NCI-H1436 treated with DMSO at 0.1 percent for 48 hours (cell line): ENCODE data around the gene SIVA1.

Experiments
- DNase-seq: peaks from one replicate; lab custom pipeline; 2025; lab: John Stamatoyannopoulos, UW

Gene SIVA1

DNA sequence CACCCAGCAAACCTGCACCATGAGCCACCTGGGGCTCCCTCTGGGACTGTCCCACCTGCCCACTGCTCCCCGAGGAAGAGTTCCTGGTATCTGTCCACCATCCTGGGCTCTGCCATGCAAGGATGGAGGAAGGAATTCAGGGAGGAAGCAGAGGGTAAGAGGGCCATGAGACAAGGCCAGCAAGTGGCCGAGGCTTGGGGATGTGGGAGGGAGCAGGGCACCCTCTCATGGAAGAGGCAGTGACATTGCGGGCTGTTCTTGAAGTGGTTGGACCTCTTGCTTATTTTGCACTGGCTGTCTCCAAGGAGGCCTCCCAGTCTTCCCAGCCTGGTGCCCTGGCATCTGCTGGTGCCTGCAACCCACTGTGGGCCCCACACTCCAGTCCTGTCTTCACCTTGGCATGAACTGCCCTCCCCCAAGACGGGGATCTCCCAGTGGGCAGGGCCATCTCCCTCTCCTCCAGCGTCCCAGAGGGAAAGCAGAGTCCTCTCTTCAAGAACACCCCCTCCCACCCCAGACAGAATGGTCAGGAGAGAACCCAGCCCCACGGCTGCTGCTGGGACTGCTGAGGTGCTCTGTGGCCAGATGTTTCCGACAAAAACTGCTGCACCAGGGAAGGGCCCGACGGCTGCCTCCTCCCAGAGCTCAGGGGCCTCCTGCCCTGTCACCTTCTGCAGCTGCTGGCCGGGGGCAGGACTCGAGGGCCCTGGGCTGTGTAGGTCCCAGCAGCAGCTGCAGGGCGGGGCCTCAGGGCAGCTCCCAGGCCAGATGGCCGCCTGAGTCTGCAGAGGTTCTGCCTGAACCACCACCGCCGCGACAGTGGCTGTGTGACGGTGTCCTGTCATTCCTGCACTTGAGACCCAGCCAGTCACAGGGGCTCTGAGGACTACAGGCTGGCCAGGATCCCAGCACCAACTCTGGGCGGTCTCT lies 44.4 kb downstream of the SIVA1 start:
- DNase-seq: no peak

DNA sequence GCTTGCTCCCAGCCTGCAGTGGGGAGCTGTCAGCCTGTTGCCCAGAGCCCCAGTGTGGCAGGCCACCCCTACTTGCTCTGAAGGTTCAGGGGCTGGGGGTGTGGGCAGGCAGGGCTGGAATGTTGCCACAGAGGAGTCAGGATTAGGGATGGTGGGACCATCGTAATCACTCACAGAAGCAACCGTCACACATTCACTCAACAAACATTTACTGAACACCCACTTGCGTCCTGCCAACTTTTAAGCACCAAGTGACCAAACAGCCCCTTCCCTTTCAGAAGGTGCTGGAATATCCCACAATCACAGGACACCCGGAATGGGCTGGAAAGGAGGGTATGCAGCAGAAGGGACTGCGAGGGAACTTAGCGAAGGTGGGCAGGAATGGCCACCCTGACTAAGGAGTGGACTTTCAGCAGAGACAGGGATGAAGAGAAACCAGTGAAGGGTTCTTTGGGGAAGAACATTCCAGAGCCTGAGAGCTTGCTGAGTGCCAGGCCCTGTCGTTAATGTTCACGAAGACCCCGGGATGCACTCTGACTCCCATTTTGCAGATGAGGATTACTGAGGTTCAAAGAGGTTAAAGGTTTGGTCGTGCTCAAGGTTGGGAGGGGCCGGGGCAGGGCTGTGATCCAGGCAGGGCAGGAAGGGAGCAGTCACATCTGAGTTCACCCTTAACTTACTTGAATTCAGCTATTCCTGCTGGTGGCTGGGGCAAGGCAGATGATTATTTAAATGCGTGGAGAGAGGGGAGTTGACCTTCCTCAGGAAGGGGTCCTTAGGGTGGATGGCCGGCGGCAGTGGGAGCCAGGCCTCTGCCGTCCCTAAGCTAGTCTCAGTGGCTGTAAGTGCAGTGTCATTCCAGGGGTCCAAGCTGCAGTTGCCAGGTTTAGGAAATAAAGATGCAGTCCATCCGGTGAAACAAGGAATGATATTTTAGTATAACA lies 45.6 kb downstream of the SIVA1 start:
- no peak for DNase-seq

DNA sequence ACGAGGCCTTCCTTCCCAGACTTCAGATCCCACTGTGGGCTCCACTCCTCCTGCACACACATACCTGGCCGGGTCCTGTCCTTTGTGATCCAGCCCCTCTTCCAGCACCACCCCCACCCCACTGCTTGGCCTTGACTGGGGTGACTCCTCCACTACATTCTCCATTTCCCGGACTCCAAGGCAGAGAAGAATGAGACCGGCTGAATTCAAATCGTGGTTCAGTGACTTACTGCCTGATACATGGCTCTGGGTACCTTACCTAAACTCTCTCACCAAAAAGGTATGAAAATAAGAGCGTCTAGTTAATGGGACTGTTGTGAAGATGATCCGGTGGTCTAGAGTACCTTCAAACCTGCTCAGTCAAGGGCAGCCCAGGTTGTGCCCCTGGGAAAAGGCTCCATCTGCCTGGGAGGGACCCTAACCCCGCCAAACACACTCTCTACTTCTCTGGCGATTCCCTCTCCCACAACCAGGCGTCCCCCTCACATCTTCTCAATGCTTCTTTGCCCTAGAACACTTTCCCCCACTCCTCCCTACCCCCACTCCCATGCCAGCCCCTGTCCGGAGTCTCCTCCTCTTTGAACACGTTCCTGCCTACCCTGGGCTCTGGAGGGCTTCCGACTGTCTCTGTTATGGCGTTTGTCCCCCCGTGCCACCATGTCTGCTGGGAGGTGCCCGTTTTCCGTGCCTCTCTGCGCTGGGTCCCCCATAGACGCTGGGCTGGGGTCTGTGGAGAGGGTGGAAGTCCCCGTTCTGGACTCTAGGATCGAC lies 46.5 kb downstream of the SIVA1 start:
- no peak for DNase-seq

DNA sequence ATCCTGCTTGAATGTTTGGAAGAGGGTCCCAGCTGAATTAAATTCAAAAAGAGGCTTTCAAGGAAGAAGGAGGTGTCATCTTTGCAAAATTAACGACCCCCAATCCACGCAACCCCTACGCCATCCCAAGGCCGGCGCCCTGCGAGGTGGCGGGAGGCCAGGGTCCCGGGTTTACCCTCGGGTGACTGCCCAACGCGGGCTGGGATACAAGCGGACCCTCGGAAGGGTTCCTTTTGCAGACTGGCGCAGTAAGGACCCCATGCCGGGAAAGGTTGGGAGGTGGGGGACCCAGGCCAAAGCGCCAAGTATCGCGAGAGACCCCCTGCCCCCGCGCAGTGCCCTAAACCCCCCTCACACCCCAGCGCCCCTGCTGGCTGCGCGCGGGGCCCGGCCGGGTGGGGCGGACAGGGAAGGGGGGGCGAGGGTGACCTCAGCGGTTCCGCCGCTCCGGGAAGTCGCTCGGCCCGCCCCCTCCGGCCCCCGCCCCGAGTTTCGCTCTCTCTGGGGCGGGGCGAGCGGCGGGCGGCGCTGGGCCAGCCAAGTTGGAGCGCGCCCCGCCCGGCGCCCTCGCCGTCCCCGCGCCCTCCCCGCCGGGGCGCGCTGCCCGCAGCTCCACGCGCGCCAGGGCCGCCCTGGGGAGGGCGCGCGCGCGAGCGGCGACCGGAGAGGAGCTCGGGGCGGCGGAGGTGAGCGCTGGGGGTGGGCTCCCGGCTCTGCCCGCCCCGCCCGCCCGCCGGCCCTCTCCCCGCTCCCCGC lies 47.2 kb downstream of the SIVA1 start:
- no peak for DNase-seq

DNA sequence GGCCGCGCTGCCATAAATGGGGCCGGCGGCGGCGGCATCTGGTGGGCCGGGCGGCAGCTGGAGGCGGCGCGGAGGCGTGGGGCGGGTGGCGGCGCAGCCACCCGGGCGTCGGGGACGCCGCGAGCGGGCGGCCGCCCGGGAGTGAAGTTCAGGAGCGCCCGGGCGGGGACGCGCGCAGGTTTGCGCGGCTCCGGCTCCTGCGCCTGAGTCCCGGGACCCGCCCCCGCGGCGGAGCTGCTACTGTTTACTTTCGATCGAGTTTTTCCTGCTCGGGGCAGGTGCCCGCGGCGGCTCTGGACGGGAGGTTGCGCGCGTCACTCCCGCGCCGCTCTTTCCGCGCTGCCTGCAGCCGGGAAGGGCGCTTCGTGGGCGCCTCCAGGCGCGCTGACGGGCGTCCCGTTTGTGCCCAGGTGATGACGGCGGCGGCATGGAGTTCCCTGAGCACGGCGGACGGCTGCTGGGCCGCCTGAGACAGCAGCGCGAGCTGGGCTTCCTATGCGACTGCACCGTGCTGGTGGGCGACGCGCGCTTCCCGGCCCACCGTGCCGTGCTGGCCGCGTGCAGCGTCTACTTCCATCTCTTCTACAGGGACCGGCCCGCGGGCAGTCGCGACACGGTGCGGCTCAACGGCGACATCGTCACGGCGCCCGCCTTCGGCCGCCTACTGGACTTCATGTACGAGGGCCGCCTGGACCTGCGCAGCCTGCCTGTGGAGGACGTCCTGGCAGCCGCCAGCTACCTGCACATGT lies 48.0 kb downstream of the SIVA1 start, which contains the start of gene ZBTB42:
Gene ZBTB42, plus strand, starts transcription at position 331 of the 749 bp plus-strand sequence. Its CDS starts 97 bp downstream, at position 428.
- DNase-seq: no peak

DNA sequence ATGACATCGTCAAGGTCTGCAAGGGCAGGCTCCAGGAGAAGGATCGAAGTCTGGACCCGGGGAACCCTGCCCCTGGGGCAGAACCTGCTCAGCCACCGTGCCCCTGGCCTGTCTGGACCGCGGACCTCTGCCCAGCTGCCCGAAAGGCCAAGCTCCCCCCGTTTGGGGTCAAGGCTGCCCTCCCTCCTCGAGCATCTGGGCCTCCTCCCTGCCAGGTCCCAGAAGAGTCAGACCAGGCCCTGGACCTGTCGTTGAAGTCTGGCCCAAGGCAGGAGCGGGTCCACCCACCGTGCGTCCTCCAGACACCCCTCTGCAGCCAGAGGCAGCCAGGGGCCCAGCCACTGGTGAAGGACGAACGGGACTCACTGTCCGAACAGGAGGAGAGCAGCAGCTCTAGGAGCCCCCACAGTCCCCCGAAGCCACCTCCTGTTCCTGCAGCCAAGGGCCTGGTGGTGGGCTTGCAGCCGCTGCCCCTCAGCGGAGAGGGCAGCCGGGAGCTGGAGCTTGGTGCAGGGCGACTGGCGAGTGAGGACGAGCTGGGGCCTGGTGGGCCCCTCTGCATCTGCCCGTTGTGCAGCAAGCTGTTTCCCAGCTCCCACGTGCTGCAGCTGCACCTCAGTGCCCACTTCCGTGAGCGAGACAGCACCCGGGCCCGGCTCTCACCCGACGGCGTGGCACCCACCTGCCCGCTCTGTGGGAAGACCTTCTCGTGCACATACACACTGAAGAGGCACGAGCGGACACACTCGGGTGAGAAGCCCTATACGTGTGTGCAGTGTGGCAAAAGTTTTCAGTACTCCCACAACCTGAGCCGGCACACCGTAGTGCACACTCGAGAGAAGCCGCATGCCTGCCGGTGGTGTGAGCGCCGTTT lies 48.8 kb downstream of the SIVA1 start:
- no peak for DNase-seq

DNA sequence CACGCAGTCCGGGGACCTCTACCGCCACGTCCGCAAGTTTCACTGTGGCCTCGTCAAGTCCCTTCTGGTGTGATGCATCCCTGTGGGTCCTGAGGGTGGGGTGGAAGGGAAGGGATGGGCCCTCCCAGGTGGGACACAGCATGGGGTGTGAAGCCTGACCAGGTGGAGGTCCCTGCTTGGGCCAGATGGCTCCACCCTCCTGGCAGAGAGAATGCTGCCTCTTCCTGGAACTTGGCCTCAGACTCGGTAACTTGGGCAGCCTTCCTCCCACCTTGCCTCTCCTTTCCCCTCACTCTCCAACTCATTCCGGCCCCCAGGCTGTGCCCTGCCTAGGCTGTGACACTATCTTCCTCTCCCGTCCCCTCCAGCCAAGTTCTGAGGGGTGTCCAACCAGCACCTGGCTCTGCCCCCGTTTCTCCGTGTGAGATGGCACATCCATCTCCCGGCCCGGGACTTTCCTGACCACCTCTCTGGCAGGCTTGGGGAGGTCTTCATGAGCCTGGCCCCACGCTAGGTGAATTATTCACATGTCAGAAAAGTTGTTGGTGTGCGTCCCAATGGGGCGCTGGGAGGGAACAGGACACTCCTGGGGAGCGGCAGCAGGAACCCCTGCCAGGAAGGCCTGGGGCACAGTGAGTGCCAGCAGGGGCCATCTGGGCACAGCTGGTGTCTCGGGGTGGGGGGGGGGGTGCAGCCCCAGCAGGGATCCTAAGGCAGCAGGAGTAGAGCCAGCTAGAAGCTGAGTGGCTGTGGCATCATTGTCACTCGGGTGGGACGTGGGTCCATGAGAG lies 49.6 kb downstream of the SIVA1 start:
- no peak for DNase-seq

DNA sequence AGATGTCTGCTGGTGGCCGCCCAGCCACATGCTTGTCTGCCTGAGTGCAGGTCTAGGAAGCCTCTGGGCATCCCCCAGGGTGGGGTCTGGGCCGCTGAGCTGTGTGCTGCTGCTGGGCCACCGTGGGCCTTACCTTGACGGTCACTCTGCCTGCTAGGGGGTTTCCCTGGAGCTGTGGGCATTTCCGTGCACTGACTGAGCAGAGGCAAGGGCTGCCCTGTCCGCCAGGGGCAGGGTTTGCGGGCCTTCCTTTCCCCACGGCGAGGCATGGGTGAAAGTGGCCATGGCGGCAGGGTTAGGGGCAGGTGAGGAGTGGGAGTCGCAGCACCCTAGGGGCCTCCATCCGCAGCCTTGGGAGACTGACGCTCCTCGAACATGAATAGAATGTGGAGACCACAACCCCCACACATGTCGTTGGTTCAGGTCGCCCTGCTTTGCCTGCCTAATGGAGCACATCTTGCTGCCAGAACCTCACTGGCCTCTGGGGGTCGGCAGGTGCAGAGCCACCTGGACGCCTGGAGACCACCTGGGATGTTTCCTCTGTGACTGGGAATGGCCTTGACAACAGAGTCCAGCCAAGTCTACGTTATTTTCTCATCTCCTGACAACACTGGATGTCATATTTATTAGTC lies 50.4 kb downstream of the SIVA1 start:
- DNase-seq: no peak

DNA sequence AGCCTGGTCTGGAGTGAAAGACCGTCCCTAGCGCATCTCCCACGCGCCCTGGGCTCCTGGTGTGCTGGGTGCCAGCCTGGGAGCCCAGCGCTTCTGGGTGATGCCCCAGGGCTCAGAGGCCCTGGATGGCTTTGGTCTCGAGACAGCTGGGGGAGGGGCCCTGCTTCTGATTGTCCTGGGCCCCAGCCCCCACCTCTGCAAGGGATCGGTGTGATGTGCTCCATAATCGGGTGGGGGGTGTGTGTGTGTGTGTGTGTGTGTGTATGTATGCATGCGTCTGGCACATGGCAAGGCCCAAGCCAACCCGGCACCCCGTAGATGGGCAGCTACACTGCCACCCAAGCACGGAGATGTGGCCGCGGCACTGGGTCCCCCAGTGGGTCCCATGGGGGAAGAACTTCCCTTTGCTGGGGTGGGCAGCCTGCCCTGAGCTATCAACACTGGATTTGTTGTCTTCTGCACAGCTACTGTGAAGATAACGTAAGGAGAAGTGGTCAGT lies 51.0 kb downstream of the SIVA1 start:
- no peak for DNase-seq

DNA sequence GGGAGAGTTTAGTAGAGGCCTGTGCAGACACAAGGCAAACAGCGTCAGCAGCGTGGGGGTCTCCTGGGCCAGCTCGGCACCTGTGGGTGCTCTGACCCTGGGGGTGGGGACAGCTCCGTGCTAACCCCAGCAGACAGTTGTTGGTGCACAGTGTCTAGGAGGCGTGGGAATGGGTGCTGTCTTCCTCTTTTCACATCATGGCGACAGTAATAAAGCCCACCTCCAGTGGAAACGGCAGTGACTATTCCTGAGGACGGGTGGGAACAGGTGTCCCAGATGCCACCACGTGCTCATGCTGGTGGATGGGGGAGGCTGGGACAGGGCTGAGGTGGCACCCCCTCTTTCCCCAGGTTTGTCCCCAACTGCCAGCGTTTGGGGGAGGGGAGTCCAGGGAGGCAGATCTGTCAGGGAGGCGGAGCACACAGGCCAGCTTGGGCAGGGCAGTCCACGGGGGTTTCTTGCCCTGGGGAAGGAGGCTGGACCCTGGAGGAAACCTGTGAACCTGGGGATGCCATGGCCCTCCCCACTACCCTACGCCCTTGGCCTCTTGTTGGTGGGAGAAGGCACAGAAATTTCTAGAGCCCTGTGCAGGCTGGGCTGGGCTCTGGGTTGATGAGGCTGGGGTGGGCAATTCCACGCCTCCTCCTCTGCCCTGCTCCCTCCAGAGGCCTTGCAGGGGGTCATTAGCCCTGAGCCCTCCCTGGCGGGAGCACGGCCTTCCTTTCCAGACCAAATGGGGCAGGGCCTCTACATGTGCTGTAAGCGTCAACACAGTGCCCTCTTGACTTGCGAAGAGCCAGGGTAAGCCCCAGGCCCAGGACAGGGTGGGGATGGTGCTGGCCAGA lies 51.8 kb downstream of the SIVA1 start:
- DNase-seq: no peak

DNA sequence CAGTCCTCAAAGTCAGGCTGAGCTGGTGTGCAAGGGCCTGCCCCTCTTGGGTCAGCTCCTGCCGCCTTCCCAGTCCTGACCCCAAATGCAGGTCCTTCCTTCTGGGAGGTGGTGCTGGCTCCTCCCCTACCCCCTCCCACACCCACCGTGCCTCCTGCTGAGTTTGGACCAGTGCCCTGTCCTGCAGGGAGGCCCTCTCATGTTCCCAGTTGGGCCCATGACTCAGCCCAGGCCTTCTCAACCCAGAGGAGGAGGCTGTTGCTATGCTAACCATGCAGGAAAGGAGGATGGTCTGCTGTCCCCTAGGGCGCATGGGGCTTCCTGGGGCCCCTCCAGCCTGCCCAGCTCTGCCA lies 52.4 kb downstream of the SIVA1 start:
- no peak for DNase-seq

DNA sequence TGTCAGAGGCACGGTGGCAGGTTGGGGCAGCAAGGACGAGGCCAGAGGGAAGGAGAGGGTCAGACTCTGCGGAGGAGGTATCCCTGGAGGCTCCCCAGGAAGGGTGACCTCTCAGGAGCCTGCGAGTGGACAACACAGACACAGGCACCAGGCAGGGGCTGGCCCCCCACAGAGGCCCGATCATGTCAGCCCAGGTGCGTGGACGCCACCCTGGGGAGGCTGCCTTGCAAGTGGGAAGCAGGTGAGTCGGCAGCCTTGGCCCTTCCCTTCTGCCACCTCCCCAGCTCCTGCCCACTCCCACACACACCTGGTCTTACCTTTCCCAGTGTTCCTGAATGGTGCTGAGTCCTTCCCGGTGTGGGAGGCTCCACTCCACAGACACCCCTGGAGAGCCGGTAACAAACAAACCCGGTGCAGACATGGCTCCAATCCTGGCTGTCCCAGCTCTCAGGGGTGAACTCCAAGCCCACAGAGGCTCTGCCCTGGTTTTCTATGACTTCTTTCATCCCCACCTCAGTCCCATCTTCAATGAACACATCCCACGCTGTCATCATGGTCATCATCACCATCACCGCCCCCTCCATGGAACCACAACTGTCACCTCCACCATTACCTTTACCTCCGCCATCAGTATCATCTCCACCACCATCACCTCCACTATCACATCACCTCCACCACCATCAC lies 53.1 kb downstream of the SIVA1 start:
- DNase-seq: no peak

DNA sequence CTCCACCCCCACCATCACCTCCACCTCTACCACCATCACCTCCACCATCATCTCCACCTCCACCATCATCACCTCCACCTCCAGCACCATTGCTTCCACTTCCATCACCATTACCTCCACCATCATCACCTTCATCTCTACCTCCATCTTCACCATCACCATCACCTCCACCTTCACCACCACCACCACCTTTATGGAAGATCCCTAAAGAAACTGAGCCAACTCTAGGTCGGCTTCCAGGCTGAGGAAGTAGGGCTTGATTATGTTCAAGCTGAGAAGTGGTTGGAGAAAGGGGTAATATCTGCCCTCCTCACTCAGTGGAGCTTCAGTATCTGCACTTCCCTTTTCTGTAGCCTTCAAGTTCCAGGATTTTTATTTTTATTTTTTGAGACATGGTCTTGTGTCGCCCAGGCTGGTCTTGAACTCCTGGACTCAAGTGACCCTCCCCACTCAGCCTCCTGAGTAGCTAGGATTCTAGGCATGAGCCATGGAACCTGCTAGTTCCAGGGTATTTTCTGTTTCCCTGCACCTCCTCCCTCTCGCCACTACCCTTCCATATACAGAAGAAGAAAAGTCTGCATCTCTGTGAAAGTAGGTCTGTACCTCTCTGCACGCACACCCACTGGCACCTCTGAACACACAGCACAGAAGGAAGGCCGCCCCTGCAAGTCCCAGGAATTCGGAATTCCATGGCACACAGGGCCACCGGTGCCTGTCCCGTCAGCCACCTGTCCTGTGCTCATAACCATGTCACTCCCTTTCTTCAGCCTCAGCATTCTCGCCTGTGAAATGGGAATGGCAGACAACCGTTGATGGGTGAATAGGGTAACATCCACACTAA lies 53.9 kb downstream of the SIVA1 start:
- DNase-seq: no peak

DNA sequence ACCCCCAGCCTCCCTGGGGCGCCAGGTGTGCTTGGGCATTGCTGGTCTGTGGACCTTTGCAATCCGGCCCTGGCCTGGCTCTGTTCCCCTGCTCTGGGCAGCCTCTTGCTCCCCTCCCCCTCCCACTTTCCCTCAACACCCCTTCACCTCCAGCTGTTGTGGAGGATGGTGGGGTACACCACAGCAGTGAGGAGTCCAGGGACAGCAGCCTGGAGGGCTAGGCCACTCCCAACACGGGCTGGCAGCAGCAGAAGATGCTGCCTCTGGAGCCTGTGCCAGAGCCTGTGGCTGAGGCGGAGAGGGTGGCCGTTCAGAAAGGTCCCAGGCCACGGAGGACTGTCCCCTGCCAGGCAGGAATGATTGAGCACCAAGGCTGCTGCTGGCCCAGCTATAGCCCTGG lies 55.5 kb downstream of the SIVA1 start:
- DNase-seq: no peak
